H1 (cell line): ENCODE results near the gene PSMB3. TPM values are rescaled to one million over a fixed set of nuclear protein-coding genes. Genes with fewer than 3 reads are reported as not detected.

Source experiments
- JUN ChIP-seq: IDR thresholded peaks from 2 replicates; pipeline ENCODE4 v1.6.1; 2011; ENCODE audit warnings: low read depth, mild to moderate bottlenecking, improper control_type of control experiment, low read length
- RNF2 ChIP-seq: fragments of 200-900, 300-1000 bp; sonication (generic); IDR thresholded peaks from 2 replicates; pipeline ENCODE4 v1.7.1; 2016; ENCODE audit warnings: borderline replicate concordance, low read depth, mild to moderate bottlenecking, antibody characterized with exemption, low read length; ENCODE audit not compliant: poor library complexity, severe bottlenecking; ENCODE audit errors: missing control alignments
- polyA plus RNA-seq, 7 experiments: library from polyadenylated mRNA; depleted of rRNA in 3 of 7; stranded (reverse) in 5 of 7; unstranded in 2 of 7; fragments of >200 nt in 5 of 7; fragments of 200-250 nt in 2 of 7; gene quantifications; 1 replicate in 5 of 7; 2 replicates in 1 of 7; 4 replicates in 1 of 7; pipeline versions ENCODE4 v1.2.1 to v1.2.3, GENCODE V29; 2011 to 2013; ENCODE audit warnings: missing spikeins in 2 of 7, mixed read lengths in 2 of 7
- total RNA-seq: library from RNA; stranded (reverse); fragmentation: NEBNext Ultra II Directional; extraction: Animal tissue kit (Norgen Biotek cat#: 25700); gene quantifications from 2 replicates; pipeline ENCODE4 v1.2.1, GENCODE V29; 2021
- TF ChIP-seq, protein P1 (sequence below): IDR thresholded peaks from 2 replicates; pipeline ENCODE4 v1.6.1; 2012; ENCODE audit warnings: low read length, inconsistent platforms

Gene PSMB3
- total and polyA plus RNA-seq, 2 of the 8 experiments (the other 6 are each of a cell fraction or from before 2014, with no cell fraction given), result 291 to 914 TPM

DNA sequence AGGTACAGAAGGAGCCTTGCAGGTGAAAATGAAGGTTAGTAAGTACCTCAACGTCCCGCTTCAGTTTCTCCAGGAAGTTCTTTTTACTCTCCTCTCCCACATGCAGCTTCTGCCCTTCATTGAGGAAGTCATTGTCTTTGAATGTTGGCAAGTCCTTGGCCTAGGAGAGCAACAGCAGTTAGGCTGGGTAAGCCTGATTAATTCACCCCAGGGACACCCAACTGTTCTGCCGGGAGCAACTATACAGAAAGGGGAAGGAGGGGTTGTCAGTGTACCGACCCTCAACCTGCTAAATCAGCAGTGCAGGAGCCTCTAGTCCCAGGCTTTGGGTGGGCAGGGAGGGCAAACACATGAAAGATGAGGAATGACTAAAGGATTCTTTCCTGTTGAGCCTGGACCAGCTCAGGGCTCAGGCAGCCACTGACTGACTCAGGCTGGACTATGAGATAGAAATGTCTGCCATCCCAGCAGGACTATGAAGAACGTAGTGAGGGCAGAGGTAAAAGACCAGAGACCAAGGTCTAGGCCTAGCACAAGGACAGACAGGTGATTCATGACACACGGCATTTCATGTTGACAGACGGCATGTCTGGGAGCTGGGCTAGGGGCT is 25.2 kb downstream of the PSMB3 start (continued):
- TF ChIP-seq RNF2, result no peak
- TF ChIP-seq, protein P1, sequence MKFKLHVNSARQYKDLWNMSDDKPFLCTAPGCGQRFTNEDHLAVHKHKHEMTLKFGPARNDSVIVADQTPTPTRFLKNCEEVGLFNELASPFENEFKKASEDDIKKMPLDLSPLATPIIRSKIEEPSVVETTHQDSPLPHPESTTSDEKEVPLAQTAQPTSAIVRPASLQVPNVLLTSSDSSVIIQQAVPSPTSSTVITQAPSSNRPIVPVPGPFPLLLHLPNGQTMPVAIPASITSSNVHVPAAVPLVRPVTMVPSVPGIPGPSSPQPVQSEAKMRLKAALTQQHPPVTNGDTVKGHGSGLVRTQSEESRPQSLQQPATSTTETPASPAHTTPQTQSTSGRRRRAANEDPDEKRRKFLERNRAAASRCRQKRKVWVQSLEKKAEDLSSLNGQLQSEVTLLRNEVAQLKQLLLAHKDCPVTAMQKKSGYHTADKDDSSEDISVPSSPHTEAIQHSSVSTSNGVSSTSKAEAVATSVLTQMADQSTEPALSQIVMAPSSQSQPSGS, result no peak
- TF ChIP-seq JUN, result no peak
